Activated naive CD4-positive, alpha-beta T cell (primary cell): Measurements from ENCODE around the gene SLC5A2.
"Not testable (repeated sequence)": the region's sequence is repeated elsewhere in the genome, so short reads cannot be mapped to it uniquely, and the experiment has no call there.

Experiments
- DNase-seq, 4 experiments: peaks; one replicate each; lab custom pipeline; 2025; lab: John Stamatoyannopoulos, UW

The SLC5A2 gene

GRCh38 chr16:31483081-31483480, at the start of gene SLC5A2:
Gene SLC5A2 (plus strand): TSS chr16:31483123. CDS start chr16:31483137, 14 bp downstream.
- DNase-seq: no peak

GRCh38 chr16:31435341-31436220, 47.3 kb upstream of the SLC5A2 start:
- no peak for DNase-seq

- no peak for DNase-seq
These were observed 46.5 kb upstream of the SLC5A2 start for GRCh38 chr16:31436221-31437045.

- DNase-seq: no peak
These were observed 44.5 kb upstream of the SLC5A2 start for GRCh38 chr16:31438414-31438813.

GRCh38 chr16:31439023-31439422, 43.9 kb upstream of the SLC5A2 start:
- not testable (repeated sequence) for DNase-seq

GRCh38 chr16:31439519-31439918, 43.4 kb upstream of the SLC5A2 start:
- DNase-seq: no peak

GRCh38 chr16:31440516-31441184, 42.3 kb upstream of the SLC5A2 start:
- DNase-seq: no peak

- no peak for DNase-seq
These were observed 41.0 kb upstream of the SLC5A2 start for GRCh38 chr16:31441956-31442355.

- DNase-seq: not testable (repeated sequence)
These were observed 37.0 kb upstream of the SLC5A2 start for GRCh38 chr16:31445931-31446330.

GRCh38 chr16:31451201-31451600, 31.7 kb upstream of the SLC5A2 start:
- no peak for DNase-seq

- no peak for DNase-seq
These were observed 31.1 kb upstream of the SLC5A2 start for GRCh38 chr16:31451681-31452351.

- no peak for DNase-seq
These were observed 30.3 kb upstream of the SLC5A2 start for GRCh38 chr16:31452631-31453106.

- no peak for DNase-seq
These were observed 29.4 kb upstream of the SLC5A2 start for GRCh38 chr16:31453255-31454204.

- DNase-seq: no peak
These were observed 27.2 kb upstream of the SLC5A2 start for GRCh38 chr16:31455601-31456314.

- DNase-seq: no peak
These were observed 25.9 kb upstream of the SLC5A2 start for GRCh38 chr16:31456988-31457360.

GRCh38 chr16:31458073-31458843, 24.7 kb upstream of the SLC5A2 start:
- peak in 2 of 4 experiments; percentile 25 to 30 for DNase-seq

- DNase-seq: peak; percentile 93 to 95 (median 94)
These were observed 23.9 kb upstream of the SLC5A2 start, which contains the start of gene ARMC5 for GRCh38 chr16:31458844-31459686. Gene ARMC5 (plus strand): TSS chr16:31459501. CDS start chr16:31459525, 24 bp downstream.
